RWPE1 (cell line): ENCODE data around the gene TM9SF4.

Experiments
- CTCF ChIA-PET: fragments of 350-600 bp; sonication (Branson Sonifier 250); formaldehyde crosslinking; extraction: SDS; loops from one replicate; lab custom pipeline; 2021; lab: Yijun Ruan, JAX
- POLR2A ChIA-PET: fragments of 400-600 bp; formaldehyde crosslinking; extraction: SDS; loops from one replicate; lab custom pipeline; 2020; ENCODE audit warnings: antibody characterized with exemption; ENCODE audit not compliant: low non-redundant PET; lab: Yijun Ruan, JAX
- DNase-seq: peaks from one replicate; pipeline ENCODE4 v3.0.0; 2012; ENCODE audit warnings: low spot score
- H3K27ac ChIP-seq: fragments of 450-650 bp; 2 replicates; pipeline ENCODE4 v1.5.1; 2017
- CTCF ChIP-seq: fragments of 450-650 bp; conservative IDR thresholded peaks from 2 replicates; pipeline ENCODE4 v1.5.1; 2017; ENCODE audit warnings: low read depth, mild to moderate bottlenecking

Gene TM9SF4

GRCh38 chr20:32109392-32110172 is at the start of gene TM9SF4:
Gene TM9SF4, plus strand, starts transcription at chr20:32109714. Its CDS starts 27 bp downstream, at chr20:32109741.
- peak within 1 kb of the TSS; percentile 89 for H3K27ac ChIP-seq
- CTCF ChIA-PET, result interaction anchor here (0.6 to 1.6 kb wide), 3 partner anchors 78 to 257 kb away, joined by 3 to 6 read pairs (median 4); no protein-coding TSS in a partner anchor
- POLR2A ChIA-PET, result no interaction called here
- peak; percentile 97 for DNase-seq
- no peak for TF ChIP-seq CTCF

GRCh38 chr20:32062776-32063170 is 46.7 kb upstream of the TM9SF4 start:
- DNase-seq, result no peak
- ChIA-PET POLR2A (no interaction called here), CTCF (interaction anchor here (1.9 kb wide), 1 partner anchor 29 kb away, joined by 14 read pairs; no protein-coding TSS in a partner anchor)
- H3K27ac ChIP-seq, result no peak overlapping the region
- no peak for TF ChIP-seq CTCF

- no peak for TF ChIP-seq CTCF
- ChIA-PET POLR2A (no interaction called here), CTCF (interaction anchor here (0.6 to 1.9 kb wide), 3 partner anchors 12 to 1384 kb away, joined by 3 to 14 read pairs (median 3); no protein-coding TSS in a partner anchor)
- no peak for DNase-seq
- no peak overlapping the region for H3K27ac ChIP-seq
Measured at GRCh38 chr20:32063695-32064094, 45.8 kb upstream of the TM9SF4 start.

GRCh38 chr20:32064667-32065066 is 44.8 kb upstream of the TM9SF4 start:
- DNase-seq, result no peak
- ChIA-PET CTCF (interaction anchor here (1.1 to 1.3 kb wide), 2 partner anchors 11 to 33 kb away, joined by 3 to 5 read pairs; no protein-coding TSS in a partner anchor), POLR2A (no interaction called here)
- H3K27ac ChIP-seq, result no peak overlapping the region
- no peak for TF ChIP-seq CTCF

- no peak overlapping the region for H3K27ac ChIP-seq
- no peak for TF ChIP-seq CTCF
- no peak for DNase-seq
- POLR2A ChIA-PET, result no interaction called here
- CTCF ChIA-PET, result interaction anchor here (0.9 to 1.0 kb wide), 2 partner anchors 8 to 35 kb away, joined by 3 read pairs; no protein-coding TSS in a partner anchor
Measured at GRCh38 chr20:32067234-32067821, 42.2 kb upstream of the TM9SF4 start.

- no peak for TF ChIP-seq CTCF
- DNase-seq, result no peak
- POLR2A ChIA-PET, result no interaction called here
- no peak overlapping the region for H3K27ac ChIP-seq
- CTCF ChIA-PET, result no interaction called here
Measured at GRCh38 chr20:32068174-32068573, 41.3 kb upstream of the TM9SF4 start.
